ENCODE results near the gene HUWE1. TPM values are rescaled to one million over a fixed set of nuclear protein-coding genes. Genes with fewer than 3 reads are reported as not detected.

Gene HUWE1
- total and polyA plus RNA-seq, 2 donors (not counting 1 experiment from before 2014, with no cell fraction given), result 52.8 to 146 TPM

- Histone ChIP-seq H3K4me2 (ENCODE audit: extremely low read depth, insufficient read depth, low read length) (no peak overlapping the region), H3K9ac (ENCODE audit: insufficient read depth, low read length) (no peak overlapping the region), H4K20me1 (ENCODE audit: control insufficient read depth, extremely low read depth, insufficient read depth, low read length) (no peaks in the 10 kb centered on the region), H3K27ac (ENCODE audit: insufficient read depth, low read length) (no peak overlapping the region), H2AFZ (ENCODE audit: low read length) (no peak overlapping the region), H3K27me3 (ENCODE audit: control insufficient read depth, insufficient read depth, low read length) (no peaks in the 10 kb centered on the region), H3K79me2 (ENCODE audit: control insufficient read depth, insufficient read depth, low read length) (no peaks in the 10 kb centered on the region), H3K4me3 (replicated peaks in 1 of 4; ENCODE audit: control extremely low read depth in 1 of 4, insufficient read depth in 1 of 4, low read depth in 3 of 4, low read length in 4 of 4) (no peak overlapping the region), H3K36me3 (ENCODE audit: control insufficient read depth, insufficient read depth, low read length) (peaks cover 8% of the 10 kb centered on the region), H3K4me1 (ENCODE audit: control insufficient read depth, extremely low read depth, insufficient read depth, low read length) (no peaks in the 10 kb centered on the region), H3K9me3 (ENCODE audit: control insufficient read depth, insufficient read depth, low read depth, low read length) (no peaks in the 10 kb centered on the region)
- no peak for DNase-seq (ENCODE audit: low read depth in 2 of 2)
- TF ChIP-seq EZH2 (IDR thresholded peaks at IDR 0.05; ENCODE audit: low read length, missing control alignments), result no peak
- no peak for TF ChIP-seq CTCF (conservative IDR thresholded peaks at IDR 0.05 in 1 of 2, IDR thresholded peaks at IDR 0.05 in 1 of 2; ENCODE audit: low read depth in 1 of 2, low read length in 2 of 2)
Observed at GRCh38 chrX:53621418-53621986, 65.0 kb downstream of the HUWE1 start.

- Histone ChIP-seq H3K4me3 (replicated peaks in 1 of 4; ENCODE audit: control extremely low read depth in 1 of 4, insufficient read depth in 1 of 4, low read depth in 3 of 4, low read length in 4 of 4) (no peak overlapping the region), H3K36me3 (ENCODE audit: control insufficient read depth, insufficient read depth, low read length) (peaks cover 9% of the 10 kb centered on the region), H3K4me2 (ENCODE audit: extremely low read depth, insufficient read depth, low read length) (no peak overlapping the region), H2AFZ (ENCODE audit: low read length) (no peak overlapping the region), H3K79me2 (ENCODE audit: control insufficient read depth, insufficient read depth, low read length) (peaks cover 2% of the 10 kb centered on the region), H3K9me3 (ENCODE audit: control insufficient read depth, insufficient read depth, low read depth, low read length) (no peaks in the 10 kb centered on the region), H3K27ac (ENCODE audit: insufficient read depth, low read length) (no peak overlapping the region), H3K27me3 (ENCODE audit: control insufficient read depth, insufficient read depth, low read length) (no peaks in the 10 kb centered on the region), H4K20me1 (ENCODE audit: control insufficient read depth, extremely low read depth, insufficient read depth, low read length) (no peaks in the 10 kb centered on the region), H3K4me1 (ENCODE audit: control insufficient read depth, extremely low read depth, insufficient read depth, low read length) (no peaks in the 10 kb centered on the region), H3K9ac (ENCODE audit: insufficient read depth, low read length) (no peak overlapping the region)
- TF ChIP-seq EZH2 (IDR thresholded peaks at IDR 0.05; ENCODE audit: low read length, missing control alignments) (no peak), CTCF (conservative IDR thresholded peaks at IDR 0.05 in 1 of 2, IDR thresholded peaks at IDR 0.05 in 1 of 2; ENCODE audit: low read depth in 1 of 2, low read length in 2 of 2) (no peak)
- DNase-seq (ENCODE audit: low read depth in 2 of 2), result no peak
Observed at GRCh38 chrX:53616946-53617345, 69.6 kb downstream of the HUWE1 start.

- DNase-seq (ENCODE audit: low read depth in 2 of 2), result no peak
- Histone ChIP-seq H3K4me2 (ENCODE audit: extremely low read depth, insufficient read depth, low read length) (no peak overlapping the region), H3K79me2 (ENCODE audit: control insufficient read depth, insufficient read depth, low read length) (no peaks in the 10 kb centered on the region), H3K9me3 (ENCODE audit: control insufficient read depth, insufficient read depth, low read depth, low read length) (no peaks in the 10 kb centered on the region), H3K27me3 (ENCODE audit: control insufficient read depth, insufficient read depth, low read length) (no peaks in the 10 kb centered on the region), H3K9ac (ENCODE audit: insufficient read depth, low read length) (no peak overlapping the region), H4K20me1 (ENCODE audit: control insufficient read depth, extremely low read depth, insufficient read depth, low read length) (no peaks in the 10 kb centered on the region), H3K36me3 (ENCODE audit: control insufficient read depth, insufficient read depth, low read length) (no peaks in the 10 kb centered on the region), H3K4me1 (ENCODE audit: control insufficient read depth, extremely low read depth, insufficient read depth, low read length) (no peaks in the 10 kb centered on the region), H2AFZ (ENCODE audit: low read length) (no peak overlapping the region), H3K4me3 (replicated peaks in 1 of 4; ENCODE audit: control extremely low read depth in 1 of 4, insufficient read depth in 1 of 4, low read depth in 3 of 4, low read length in 4 of 4) (no peak overlapping the region), H3K27ac (ENCODE audit: insufficient read depth, low read length) (no peak overlapping the region)
- TF ChIP-seq CTCF (conservative IDR thresholded peaks at IDR 0.05 in 1 of 2, IDR thresholded peaks at IDR 0.05 in 1 of 2; ENCODE audit: low read depth in 1 of 2, low read length in 2 of 2) (no peak), EZH2 (IDR thresholded peaks at IDR 0.05; ENCODE audit: low read length, missing control alignments) (no peak)
Observed at GRCh38 chrX:53606456-53606855, 80.1 kb downstream of the HUWE1 start.

All from fibroblast of lung (primary cell).